IMR-90 (cell line): ENCODE measurements around the gene HSF2.

ENCODE experiments used
- BHLHE40 ChIP-seq: fragments of 150-350 bp; IDR thresholded peaks from 2 replicates; pipeline ENCODE4 v1.6.1; 2016; ENCODE audit warnings: mild to moderate bottlenecking, low read depth, low read length
- CEBPB ChIP-seq: IDR thresholded peaks from 2 replicates; pipeline ENCODE4 v1.6.1; 2012; ENCODE audit warnings: low read depth, low read length, improper control_type of control experiment
- CHD1 ChIP-seq: IDR thresholded peaks from 2 replicates; pipeline ENCODE4 v1.6.1; 2012; ENCODE audit warnings: low read depth, low read length, improper control_type of control experiment
- FOS ChIP-seq: fragments of 150-350 bp; IDR thresholded peaks from 2 replicates; pipeline ENCODE4 v1.6.1; 2016; ENCODE audit warnings: low read depth, low read length
- MAFK ChIP-seq: IDR thresholded peaks from 2 replicates; pipeline ENCODE4 v1.6.1; 2012; ENCODE audit warnings: low read depth, low read length, improper control_type of control experiment
- MXI1 ChIP-seq: IDR thresholded peaks from 2 replicates; pipeline ENCODE4 v1.6.1; 2012; ENCODE audit warnings: low read depth, mild to moderate bottlenecking, low read length, moderate library complexity, borderline replicate concordance
- POLR2A ChIP-seq: IDR thresholded peaks from 2 replicates; pipeline ENCODE4 v1.6.1; 2012; ENCODE audit warnings: mild to moderate bottlenecking, low read depth, low read length
- RAD21 ChIP-seq: IDR thresholded peaks from 2 replicates; pipeline ENCODE4 v1.6.1; 2012; ENCODE audit warnings: low read length, improper control_type of control experiment
- RCOR1 ChIP-seq: IDR thresholded peaks from 2 replicates; pipeline ENCODE4 v1.6.1; 2012; ENCODE audit warnings: mild to moderate bottlenecking, low read length, improper control_type of control experiment; ENCODE audit not compliant: insufficient replicate concordance
- RFX5 ChIP-seq: IDR thresholded peaks from 2 replicates; pipeline ENCODE4 v1.8.0; 2012; ENCODE audit warnings: low read depth, mild to moderate bottlenecking, low read length, moderate library complexity
- SMC3 ChIP-seq: fragments of 150-350 bp; IDR thresholded peaks from 2 replicates; pipeline ENCODE4 v1.6.1; 2016; ENCODE audit warnings: low read depth, mild to moderate bottlenecking, antibody characterized with exemption, low read length, moderate library complexity
- TF ChIP-seq, protein P1 (sequence below): conservative IDR thresholded peaks from 2 replicates; pipeline ENCODE4 v1.5.1; 2012; ENCODE audit warnings: mild to moderate bottlenecking, low read depth, low read length, improper control_type of control experiment
- TF ChIP-seq, protein P2 (sequence below): fragments of 150-350 bp; IDR thresholded peaks from 2 replicates; pipeline ENCODE4 v1.6.1; 2016; ENCODE audit warnings: low read depth, mild to moderate bottlenecking, low read length, moderate library complexity, borderline replicate concordance
- TF ChIP-seq, protein P3 (sequence below): fragments of 150-350 bp; IDR thresholded peaks from 2 replicates; pipeline ENCODE4 v1.6.1; 2017; ENCODE audit warnings: mild to moderate bottlenecking, antibody characterized with exemption, low read length, low read depth

DNA sequence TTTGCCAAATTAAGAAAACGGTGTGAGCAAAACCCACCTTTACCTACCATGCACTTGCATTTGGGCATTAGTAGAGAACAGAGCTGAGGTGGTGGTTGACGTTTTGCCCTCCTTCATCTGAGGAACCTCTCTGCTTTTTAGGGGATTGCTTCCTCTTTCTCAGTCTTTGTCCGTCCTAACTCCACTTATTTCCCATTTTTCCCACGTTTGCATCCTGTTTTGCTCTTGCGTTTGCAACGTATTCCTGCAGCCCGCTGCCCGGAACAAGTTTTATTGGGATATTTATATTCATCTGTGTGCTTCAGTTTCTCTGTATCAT is 72.5 kb downstream of the HSF2 start:
- no peak for TF ChIP-seq RAD21
- TF ChIP-seq, protein P1, sequence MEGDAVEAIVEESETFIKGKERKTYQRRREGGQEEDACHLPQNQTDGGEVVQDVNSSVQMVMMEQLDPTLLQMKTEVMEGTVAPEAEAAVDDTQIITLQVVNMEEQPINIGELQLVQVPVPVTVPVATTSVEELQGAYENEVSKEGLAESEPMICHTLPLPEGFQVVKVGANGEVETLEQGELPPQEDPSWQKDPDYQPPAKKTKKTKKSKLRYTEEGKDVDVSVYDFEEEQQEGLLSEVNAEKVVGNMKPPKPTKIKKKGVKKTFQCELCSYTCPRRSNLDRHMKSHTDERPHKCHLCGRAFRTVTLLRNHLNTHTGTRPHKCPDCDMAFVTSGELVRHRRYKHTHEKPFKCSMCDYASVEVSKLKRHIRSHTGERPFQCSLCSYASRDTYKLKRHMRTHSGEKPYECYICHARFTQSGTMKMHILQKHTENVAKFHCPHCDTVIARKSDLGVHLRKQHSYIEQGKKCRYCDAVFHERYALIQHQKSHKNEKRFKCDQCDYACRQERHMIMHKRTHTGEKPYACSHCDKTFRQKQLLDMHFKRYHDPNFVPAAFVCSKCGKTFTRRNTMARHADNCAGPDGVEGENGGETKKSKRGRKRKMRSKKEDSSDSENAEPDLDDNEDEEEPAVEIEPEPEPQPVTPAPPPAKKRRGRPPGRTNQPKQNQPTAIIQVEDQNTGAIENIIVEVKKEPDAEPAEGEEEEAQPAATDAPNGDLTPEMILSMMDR: no peak
- TF ChIP-seq POLR2A: no peak
- no peak for TF ChIP-seq CHD1
- TF ChIP-seq RFX5: no peak
- no peak for TF ChIP-seq MAFK
- TF ChIP-seq BHLHE40: no peak
- TF ChIP-seq, protein P2, sequence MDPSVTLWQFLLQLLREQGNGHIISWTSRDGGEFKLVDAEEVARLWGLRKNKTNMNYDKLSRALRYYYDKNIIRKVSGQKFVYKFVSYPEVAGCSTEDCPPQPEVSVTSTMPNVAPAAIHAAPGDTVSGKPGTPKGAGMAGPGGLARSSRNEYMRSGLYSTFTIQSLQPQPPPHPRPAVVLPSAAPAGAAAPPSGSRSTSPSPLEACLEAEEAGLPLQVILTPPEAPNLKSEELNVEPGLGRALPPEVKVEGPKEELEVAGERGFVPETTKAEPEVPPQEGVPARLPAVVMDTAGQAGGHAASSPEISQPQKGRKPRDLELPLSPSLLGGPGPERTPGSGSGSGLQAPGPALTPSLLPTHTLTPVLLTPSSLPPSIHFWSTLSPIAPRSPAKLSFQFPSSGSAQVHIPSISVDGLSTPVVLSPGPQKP: no peak
- TF ChIP-seq RCOR1: no peak
- TF ChIP-seq SMC3: no peak
- TF ChIP-seq FOS: no peak
- no peak for TF ChIP-seq CEBPB
- TF ChIP-seq, protein P3, sequence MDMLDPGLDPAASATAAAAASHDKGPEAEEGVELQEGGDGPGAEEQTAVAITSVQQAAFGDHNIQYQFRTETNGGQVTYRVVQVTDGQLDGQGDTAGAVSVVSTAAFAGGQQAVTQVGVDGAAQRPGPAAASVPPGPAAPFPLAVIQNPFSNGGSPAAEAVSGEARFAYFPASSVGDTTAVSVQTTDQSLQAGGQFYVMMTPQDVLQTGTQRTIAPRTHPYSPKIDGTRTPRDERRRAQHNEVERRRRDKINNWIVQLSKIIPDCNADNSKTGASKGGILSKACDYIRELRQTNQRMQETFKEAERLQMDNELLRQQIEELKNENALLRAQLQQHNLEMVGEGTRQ: no peak
- no peak for TF ChIP-seq MXI1
